Astrocyte (in vitro differentiated cells and primary cell): ENCODE measurements around the gene YTHDC1. TPM values are rescaled to one million over a fixed set of nuclear protein-coding genes. Genes with fewer than 3 reads are reported as not detected.

Experiments
- DNase-seq: peaks from one replicate; pipeline ENCODE4 v3.0.0-alpha.2; 2010; ENCODE audit warnings: low read depth
- FAIRE-seq: peaks from 2 replicates; lab custom pipeline; 2011; peaks lifted over from hg19 to GRCh38; lab: Jason Lieb, UNC
- H2AFZ ChIP-seq: 2 replicates; pipeline ENCODE4 v1.6.0; 2012; ENCODE audit warnings: low read depth, low read length, inconsistent platforms
- H3K27ac ChIP-seq: 2 replicates; pipeline ENCODE4 v1.5.1; 2011; ENCODE audit warnings: low read depth, low read length, inconsistent platforms
- H3K27me3 ChIP-seq: 2 replicates; pipeline ENCODE4 v1.6.0; 2011; ENCODE audit warnings: low read length, inconsistent platforms; ENCODE audit not compliant: insufficient read depth
- H3K36me3 ChIP-seq: 2 replicates; pipeline ENCODE4 v1.5.1; 2011; ENCODE audit warnings: low read length, inconsistent platforms; ENCODE audit not compliant: insufficient read depth
- H3K4me1 ChIP-seq: 2 replicates; pipeline ENCODE4 v1.5.1; 2011; ENCODE audit warnings: low read length, inconsistent platforms; ENCODE audit not compliant: insufficient read depth
- H3K4me2 ChIP-seq: 2 replicates; pipeline ENCODE4 v1.6.0; 2012; ENCODE audit warnings: low read length, inconsistent platforms
- H3K4me3 ChIP-seq: 2 replicates; pipeline ENCODE4 v1.5.1; 2011; ENCODE audit warnings: low read depth, mild to moderate bottlenecking, low read length, inconsistent platforms; ENCODE audit not compliant: insufficient read depth
- H3K79me2 ChIP-seq: 2 replicates; pipeline ENCODE4 v1.6.0; 2012; ENCODE audit warnings: mild to moderate bottlenecking, low read length, inconsistent platforms; ENCODE audit not compliant: insufficient read depth
- H3K9ac ChIP-seq: 2 replicates; pipeline ENCODE4 v1.6.0; 2012; ENCODE audit warnings: mild to moderate bottlenecking, low read length, inconsistent platforms
- H3K9me3 ChIP-seq: 2 replicates; pipeline ENCODE4 v1.5.1; 2012; ENCODE audit warnings: low read depth, mild to moderate bottlenecking, low read length, inconsistent platforms; ENCODE audit not compliant: insufficient read depth
- H4K20me1 ChIP-seq: 2 replicates; pipeline ENCODE4 v1.6.0; 2012; ENCODE audit warnings: low read length, inconsistent platforms; ENCODE audit not compliant: insufficient read depth
- H3K27ac Mint-ChIP-seq: one replicate; pipeline ENCODE4 v1.8.0; 2021; ENCODE audit warnings: mild to moderate bottlenecking, mixed read lengths; ENCODE audit not compliant: unreplicated experiment
- H3K27me3 Mint-ChIP-seq: one replicate; pipeline ENCODE4 v1.8.0; 2021; ENCODE audit warnings: low read depth, mixed read lengths; ENCODE audit not compliant: unreplicated experiment
- H3K36me3 Mint-ChIP-seq: one replicate; pipeline ENCODE4 v1.8.0; 2021; ENCODE audit warnings: low read depth, mixed read lengths; ENCODE audit not compliant: unreplicated experiment
- H3K4me1 Mint-ChIP-seq: one replicate; pipeline ENCODE4 v1.8.0; 2021; ENCODE audit warnings: low read depth, mixed read lengths; ENCODE audit not compliant: unreplicated experiment
- H3K4me3 Mint-ChIP-seq: one replicate; pipeline ENCODE4 v1.8.0; 2021; ENCODE audit warnings: mild to moderate bottlenecking, moderate library complexity, mixed read lengths; ENCODE audit not compliant: unreplicated experiment
- H3K9me3 Mint-ChIP-seq: one replicate; pipeline ENCODE4 v1.8.0; 2021; ENCODE audit warnings: mild to moderate bottlenecking, mixed read lengths; ENCODE audit not compliant: unreplicated experiment
- EZH2 ChIP-seq: IDR thresholded peaks from 2 replicates; pipeline ENCODE4 v1.6.1; 2012; ENCODE audit warnings: mild to moderate bottlenecking, low read length, inconsistent platforms; ENCODE audit not compliant: insufficient read depth
- total RNA-seq: library from RNA; stranded (reverse); gene quantifications from 2 replicates; pipeline ENCODE4 v1.2.1, GENCODE V29; 2021
- TF ChIP-seq, protein P1 (sequence below): IDR thresholded peaks from 2 replicates; pipeline ENCODE4 v1.5.1; 2011; ENCODE audit warnings: low read depth, mild to moderate bottlenecking, inconsistent platforms, low read length, moderate library complexity; ENCODE audit not compliant: insufficient read depth

The YTHDC1 gene
- total RNA-seq, 1 donor from 2014 or later = 95.9 TPM

DNA sequence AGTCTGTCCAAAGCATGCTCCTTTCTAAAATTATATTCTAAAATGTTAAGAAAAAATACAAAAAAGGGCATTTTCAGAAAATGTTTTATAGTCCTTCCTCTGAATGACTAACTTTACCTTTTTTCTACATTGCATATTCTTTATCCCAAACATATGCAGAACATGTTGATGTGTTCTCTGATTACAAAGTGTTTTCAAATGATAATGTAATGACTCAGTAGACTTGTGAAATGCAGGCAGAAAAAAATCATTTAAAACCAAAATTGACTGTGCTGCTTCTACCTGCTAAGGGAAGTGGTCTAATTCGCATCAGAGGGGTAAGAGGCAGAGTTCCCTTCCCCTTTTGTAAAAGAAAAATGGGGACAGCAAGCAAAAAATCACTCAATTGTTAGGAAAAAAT is 22.7 kb upstream of the YTHDC1 start:
- H3K4me1 Mint-ChIP-seq = peaks cover 22% of the 10 kb centered on the region
- Histone ChIP-seq H3K27ac (no peak overlapping the region), H3K4me2 (peak overlapping the region; percentile 83), H3K36me3 (no peaks in the 10 kb centered on the region), H3K79me2 (no peaks in the 10 kb centered on the region), H2AFZ (peak overlapping the region; percentile 79), H3K9ac (no peak overlapping the region), H4K20me1 (no peaks in the 10 kb centered on the region), H3K4me1 (peaks cover 15% of the 10 kb centered on the region), H3K4me3 (no peak overlapping the region), H3K27me3 (no peaks in the 10 kb centered on the region), H3K9me3 (no peaks in the 10 kb centered on the region)
- no peak for TF ChIP-seq EZH2
- TF ChIP-seq, protein P1, sequence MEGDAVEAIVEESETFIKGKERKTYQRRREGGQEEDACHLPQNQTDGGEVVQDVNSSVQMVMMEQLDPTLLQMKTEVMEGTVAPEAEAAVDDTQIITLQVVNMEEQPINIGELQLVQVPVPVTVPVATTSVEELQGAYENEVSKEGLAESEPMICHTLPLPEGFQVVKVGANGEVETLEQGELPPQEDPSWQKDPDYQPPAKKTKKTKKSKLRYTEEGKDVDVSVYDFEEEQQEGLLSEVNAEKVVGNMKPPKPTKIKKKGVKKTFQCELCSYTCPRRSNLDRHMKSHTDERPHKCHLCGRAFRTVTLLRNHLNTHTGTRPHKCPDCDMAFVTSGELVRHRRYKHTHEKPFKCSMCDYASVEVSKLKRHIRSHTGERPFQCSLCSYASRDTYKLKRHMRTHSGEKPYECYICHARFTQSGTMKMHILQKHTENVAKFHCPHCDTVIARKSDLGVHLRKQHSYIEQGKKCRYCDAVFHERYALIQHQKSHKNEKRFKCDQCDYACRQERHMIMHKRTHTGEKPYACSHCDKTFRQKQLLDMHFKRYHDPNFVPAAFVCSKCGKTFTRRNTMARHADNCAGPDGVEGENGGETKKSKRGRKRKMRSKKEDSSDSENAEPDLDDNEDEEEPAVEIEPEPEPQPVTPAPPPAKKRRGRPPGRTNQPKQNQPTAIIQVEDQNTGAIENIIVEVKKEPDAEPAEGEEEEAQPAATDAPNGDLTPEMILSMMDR = no peak
- DNase-seq = no peak
- no peak overlapping the region for H3K27ac Mint-ChIP-seq
- H3K9me3 Mint-ChIP-seq = no peaks in the 10 kb centered on the region
- H3K36me3 Mint-ChIP-seq = no peaks in the 10 kb centered on the region
- H3K27me3 Mint-ChIP-seq = no peaks in the 10 kb centered on the region
- no peak overlapping the region for H3K4me3 Mint-ChIP-seq
- no peak for FAIRE-seq

DNA sequence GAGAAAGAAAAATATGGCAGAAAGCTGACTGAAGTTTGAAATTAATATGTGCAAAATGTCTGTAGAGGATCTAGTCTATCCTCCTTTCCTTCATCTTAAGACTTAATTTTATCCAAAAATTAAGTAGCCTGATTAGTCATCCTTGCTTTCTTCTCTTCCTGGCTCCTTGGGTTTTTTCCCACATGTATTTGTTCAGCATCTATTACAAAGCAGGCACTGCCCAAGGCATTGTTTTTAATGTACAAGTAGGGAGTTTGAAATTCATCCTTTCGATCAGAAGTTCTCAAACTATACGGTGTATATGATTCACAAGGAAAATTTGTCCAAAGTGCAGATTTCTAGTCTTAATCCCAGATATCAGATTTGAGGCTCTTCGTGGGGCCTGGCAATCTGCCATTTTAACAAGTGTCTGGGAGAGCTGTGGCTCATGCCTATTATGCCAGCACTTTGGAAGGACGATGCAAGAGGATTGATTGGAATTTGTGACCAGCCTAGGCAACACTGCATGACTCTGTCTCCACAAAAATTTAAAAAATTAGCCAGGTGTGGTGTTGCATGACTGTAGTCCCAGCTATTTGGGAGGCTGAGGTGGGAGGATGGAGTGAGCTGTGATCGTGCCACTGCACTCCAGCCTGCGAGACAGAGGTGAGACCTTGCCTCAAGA is 19.4 kb upstream of the YTHDC1 start:
- Mint-ChIP-seq H3K27me3 (no peaks in the 10 kb centered on the region), H3K4me3 (no peak overlapping the region), H3K9me3 (peaks cover 12% of the 10 kb centered on the region), H3K36me3 (peaks cover 2% of the 10 kb centered on the region), H3K4me1 (peaks cover 38% of the 10 kb centered on the region), H3K27ac (peak overlapping the region; percentile 94)
- peak overlapping the region; percentile 69 for H3K27ac ChIP-seq
- peak overlapping the region; percentile 61 for H3K4me2 ChIP-seq
- H3K9me3 ChIP-seq = no peaks in the 10 kb centered on the region
- H3K27me3 ChIP-seq = no peaks in the 10 kb centered on the region
- DNase-seq (peak; percentile 75), FAIRE-seq (no peak)
- TF ChIP-seq, protein P1 = no peak
- TF ChIP-seq EZH2 = no peak
- peak overlapping the region; percentile 11 for H3K9ac ChIP-seq
- H2AFZ ChIP-seq = no peak overlapping the region
- H3K36me3 ChIP-seq = no peaks in the 10 kb centered on the region
- H4K20me1 ChIP-seq = no peaks in the 10 kb centered on the region
- peaks cover 11% of the 10 kb centered on the region for H3K4me1 ChIP-seq
- no peaks in the 10 kb centered on the region for H3K79me2 ChIP-seq
- no peak overlapping the region for H3K4me3 ChIP-seq

DNA sequence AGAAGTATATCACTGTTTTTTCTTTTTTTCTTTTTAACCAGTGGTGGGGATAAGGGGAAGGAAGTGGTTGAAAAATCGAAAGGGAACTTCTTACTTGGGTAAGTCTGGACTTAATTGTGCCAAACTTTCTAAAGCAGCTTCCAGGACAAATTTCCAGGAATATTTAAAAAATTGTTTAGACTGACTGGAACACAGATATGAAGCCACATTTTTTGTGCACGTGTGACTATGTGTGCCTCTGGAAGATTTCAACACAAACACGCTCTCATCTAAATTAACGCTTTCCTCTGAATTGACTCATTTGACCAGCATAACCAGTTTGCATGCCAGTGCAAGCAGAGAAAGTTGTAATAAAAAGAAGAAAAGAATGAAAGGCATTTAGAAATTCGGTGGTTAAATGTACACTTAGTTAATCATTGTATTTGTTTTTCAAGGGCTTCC is 18.8 kb upstream of the YTHDC1 start:
- no peaks in the 10 kb centered on the region for H4K20me1 ChIP-seq
- FAIRE-seq (peak; percentile 65), DNase-seq (peak; percentile 78)
- peak overlapping the region; percentile 94 for H3K27ac Mint-ChIP-seq
- peak overlapping the region; percentile 11 for H3K9ac ChIP-seq
- H3K4me3 Mint-ChIP-seq = no peak overlapping the region
- no peaks in the 10 kb centered on the region for H3K27me3 Mint-ChIP-seq
- peaks cover 38% of the 10 kb centered on the region for H3K4me1 Mint-ChIP-seq
- no peak overlapping the region for H3K4me3 ChIP-seq
- no peak overlapping the region for H2AFZ ChIP-seq
- no peaks in the 10 kb centered on the region for H3K36me3 ChIP-seq
- no peaks in the 10 kb centered on the region for H3K79me2 ChIP-seq
- no peaks in the 10 kb centered on the region for H3K9me3 ChIP-seq
- TF ChIP-seq, protein P1 = no peak
- TF ChIP-seq EZH2 = no peak
- H3K9me3 Mint-ChIP-seq = peaks cover 17% of the 10 kb centered on the region
- peaks cover 11% of the 10 kb centered on the region for H3K4me1 ChIP-seq
- H3K36me3 Mint-ChIP-seq = peaks cover 2% of the 10 kb centered on the region
- peak overlapping the region; percentile 69 for H3K27ac ChIP-seq
- H3K4me2 ChIP-seq = peak overlapping the region; percentile 61
- no peaks in the 10 kb centered on the region for H3K27me3 ChIP-seq
